Activated naive CD8-positive, alpha-beta T cell treated with anti-CD3 and anti-CD28 coated beads, Interleukin-2, amount 50 U/mL, for 16 hours (primary cell): Measurements from ENCODE around the gene FIG4.
"Not testable (repeated sequence)": the region's sequence is repeated elsewhere in the genome, so short reads cannot be mapped to it uniquely, and the experiment has no call there.

ENCODE experiments used
- DNase-seq: peaks from one replicate; pipeline ENCODE4 v3.0.0-alpha.2; 2020; ENCODE audit warnings: low read depth, low spot score

Gene FIG4

GRCh38 chr6:109760208-109760607, 69.1 kb downstream of the FIG4 start:
- DNase-seq = no peak

DNA sequence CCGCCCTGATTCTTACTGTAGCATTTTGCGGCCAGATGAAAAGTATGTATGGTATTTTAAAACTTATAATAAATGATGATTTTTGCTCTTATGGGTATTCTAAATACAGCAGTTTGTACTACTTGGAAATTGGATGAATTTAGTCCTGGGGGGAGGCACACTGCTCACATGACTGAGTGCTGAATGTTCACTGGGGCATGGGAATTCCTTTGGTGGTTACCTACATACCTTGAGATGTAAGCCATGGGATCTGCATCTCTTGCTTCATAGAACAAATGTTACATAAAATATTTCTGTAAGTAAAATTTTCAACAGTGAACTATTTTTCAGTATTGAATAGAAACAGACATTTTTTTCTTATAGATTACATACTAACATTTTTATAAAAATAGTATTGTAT, 71.1 kb downstream of the FIG4 start:
- no peak for DNase-seq

- DNase-seq = no peak
Observed at GRCh38 chr6:109762769-109763441, 71.8 kb downstream of the FIG4 start.

- DNase-seq = no peak
Observed at GRCh38 chr6:109766167-109766566, 75.1 kb downstream of the FIG4 start.

- DNase-seq = no peak
Observed at GRCh38 chr6:109767961-109768360, 76.9 kb downstream of the FIG4 start.

GRCh38 chr6:109768485-109768884, 77.4 kb downstream of the FIG4 start:
- no peak for DNase-seq

DNA sequence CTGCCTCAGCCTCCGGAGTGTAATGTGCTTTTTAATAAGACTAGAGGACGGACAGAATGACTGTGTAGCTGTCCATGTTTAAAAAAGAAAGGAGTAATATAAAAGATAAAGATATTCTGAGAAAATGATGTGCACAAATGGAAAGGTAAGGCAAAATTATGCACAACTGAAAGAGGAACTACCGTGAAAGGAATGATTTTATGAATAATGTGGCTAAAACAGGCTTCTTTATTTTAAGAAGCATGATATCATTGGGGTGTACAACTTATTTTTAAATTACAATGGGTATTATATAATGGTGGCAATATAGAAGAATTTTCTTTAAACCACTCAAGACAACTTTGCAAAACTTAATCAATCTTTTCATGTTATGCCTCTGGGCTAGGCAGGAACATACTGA, 78.1 kb downstream of the FIG4 start:
- DNase-seq = no peak

DNA sequence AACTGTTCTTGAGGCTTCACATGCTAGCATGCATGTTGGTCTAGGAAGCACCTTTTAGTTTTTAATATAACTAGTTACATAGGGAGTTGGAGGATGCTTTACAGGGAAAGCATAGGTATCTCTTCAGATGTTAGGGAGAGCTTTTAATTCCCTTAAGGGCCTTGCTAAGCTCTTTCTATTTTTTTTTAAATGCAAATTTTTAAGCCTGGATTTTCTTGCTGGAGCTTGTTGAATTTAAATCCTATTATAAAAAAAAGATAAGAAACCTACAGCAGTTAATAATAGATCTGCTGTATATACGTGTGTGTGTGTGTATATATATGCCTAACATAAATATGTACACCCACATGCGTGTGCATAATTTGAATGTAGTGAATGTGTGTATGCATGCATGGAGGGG, 79.0 kb downstream of the FIG4 start:
- DNase-seq = no peak

DNA sequence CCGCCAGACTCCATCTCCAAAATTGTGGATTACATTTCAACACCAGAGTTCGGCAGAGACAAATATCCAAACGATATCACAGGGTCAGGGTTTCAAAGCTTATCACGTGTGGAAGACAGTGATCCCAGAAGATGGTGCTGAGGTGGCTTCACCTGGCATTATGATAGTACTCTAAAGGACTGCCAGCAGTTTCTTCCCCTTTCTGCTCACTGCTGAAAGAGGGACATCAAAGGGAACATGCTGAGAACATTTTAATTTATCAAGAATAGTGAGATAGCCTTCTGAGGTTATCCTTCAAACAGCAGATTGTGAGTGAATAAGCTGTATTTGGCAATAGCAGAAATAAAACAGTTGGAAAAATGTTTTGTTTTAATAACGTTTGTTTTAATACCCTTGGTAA, 79.7 kb downstream of the FIG4 start:
- no peak for DNase-seq

DNA sequence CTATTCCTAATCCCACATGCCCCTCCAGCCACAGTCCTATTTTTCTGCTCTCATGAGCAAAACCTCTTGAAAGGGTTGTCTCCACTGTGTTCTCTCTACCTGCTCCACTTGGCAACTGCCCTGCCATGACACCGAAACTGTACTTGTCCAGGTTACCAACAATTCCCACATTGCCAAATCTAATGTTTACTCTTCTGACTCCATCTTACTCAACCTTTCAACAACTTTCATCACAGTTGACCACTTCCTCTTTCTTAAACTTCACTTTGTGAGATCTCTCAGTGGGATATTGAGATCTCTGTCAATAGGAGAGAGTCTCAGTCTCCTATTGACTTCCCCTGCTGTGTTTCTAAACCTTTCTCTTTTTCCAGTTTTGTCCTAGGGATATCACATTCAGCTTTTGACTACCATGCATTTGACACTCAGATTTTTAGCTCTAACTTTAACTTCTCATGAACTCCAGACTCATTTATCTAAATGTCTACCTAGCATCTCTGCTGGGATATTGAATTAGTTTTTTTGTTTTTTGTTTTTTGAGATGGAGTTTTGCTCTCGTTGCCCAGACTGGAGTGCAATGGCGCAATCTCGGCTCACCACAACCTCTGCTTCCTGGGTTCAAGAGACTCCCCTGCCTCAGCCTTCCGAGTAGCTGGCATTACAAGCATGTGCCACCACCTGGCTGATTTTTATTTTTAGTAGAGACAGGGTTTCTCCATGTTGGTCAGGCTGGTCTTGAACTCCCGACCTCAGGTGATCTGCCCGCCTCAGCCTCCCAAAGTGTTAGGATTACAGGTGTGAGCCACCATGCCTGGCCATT, 81.1 kb downstream of the FIG4 start:
- DNase-seq = not testable (repeated sequence)

GRCh38 chr6:109772883-109773431, 81.9 kb downstream of the FIG4 start:
- no peak for DNase-seq

- DNase-seq = no peak
Observed at GRCh38 chr6:109781001-109781400, 89.9 kb downstream of the FIG4 start.

- no peak for DNase-seq
Observed at GRCh38 chr6:109782491-109782999, 91.4 kb downstream of the FIG4 start.

DNA sequence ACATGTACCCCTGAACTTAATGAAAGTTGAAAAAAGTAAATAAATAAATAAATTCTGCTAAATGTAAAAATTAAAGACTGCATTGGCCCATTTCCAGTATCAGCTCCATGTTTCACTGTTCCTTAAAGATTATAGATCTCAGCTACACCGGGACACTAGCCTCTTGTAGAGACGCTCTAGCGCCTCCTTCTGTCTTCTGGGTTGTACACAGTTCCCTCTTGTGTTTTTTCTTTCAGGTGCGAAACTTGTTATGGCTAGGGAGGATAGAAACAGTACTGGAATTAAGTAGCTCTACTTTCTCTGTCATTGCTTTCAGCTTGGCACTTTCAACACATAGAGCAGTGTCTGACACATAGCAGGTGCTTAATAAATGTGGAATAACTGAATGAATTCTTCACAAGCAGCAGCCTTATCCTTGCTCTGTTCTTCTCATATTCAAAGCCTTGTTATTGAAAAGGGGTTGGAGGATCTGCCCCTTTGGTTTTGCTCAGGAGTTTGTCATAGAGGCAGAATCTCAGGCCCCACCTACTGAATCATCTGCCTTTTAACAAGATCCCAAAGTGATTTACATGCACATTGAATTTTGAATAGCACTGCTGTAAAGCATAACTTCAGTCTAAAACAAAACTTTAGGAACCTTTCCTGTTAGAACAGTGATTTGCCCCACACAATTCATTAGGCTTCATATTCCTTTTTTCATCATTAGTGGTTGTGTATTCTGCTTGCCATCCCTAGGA, 92.3 kb downstream of the FIG4 start:
- DNase-seq = no peak

DNA sequence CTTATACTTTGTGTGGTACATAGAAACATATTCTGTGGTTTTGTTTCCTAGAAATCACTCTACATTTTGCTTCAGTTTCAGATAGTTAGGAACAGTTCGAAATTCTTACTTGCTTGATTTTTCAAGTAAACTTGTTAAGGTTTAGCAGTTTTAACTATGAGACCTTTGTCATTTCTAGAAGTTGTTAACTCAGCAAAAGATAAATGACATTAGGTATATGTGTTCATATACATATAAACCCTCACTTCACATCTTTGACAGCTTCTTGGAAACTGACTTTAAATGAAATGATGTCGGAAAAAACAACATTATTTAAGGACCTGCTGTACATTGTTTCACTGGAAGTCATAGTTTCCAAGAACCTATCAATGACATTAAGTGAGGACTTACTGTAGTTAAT, 96.2 kb downstream of the FIG4 start:
- DNase-seq = no peak

DNA sequence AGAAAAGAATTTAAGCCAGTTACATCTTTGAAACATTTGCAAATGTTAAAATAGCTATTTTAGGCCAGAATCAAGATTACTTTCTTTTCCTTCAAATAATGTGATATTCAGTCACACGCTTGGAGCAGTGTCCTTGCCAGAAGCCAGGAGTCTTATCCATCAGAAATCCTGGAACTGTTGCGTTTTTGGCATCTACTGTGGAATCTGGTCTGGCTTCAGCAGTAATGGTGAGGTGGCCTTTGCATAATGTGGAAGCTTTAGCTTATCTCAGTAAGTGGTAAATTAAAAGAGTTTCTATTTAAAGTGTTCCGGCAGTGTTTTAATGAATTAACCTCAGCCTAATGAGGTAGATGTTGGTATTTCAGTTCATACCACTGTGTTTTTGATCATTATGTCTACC, 97.6 kb downstream of the FIG4 start:
- no peak for DNase-seq

DNA sequence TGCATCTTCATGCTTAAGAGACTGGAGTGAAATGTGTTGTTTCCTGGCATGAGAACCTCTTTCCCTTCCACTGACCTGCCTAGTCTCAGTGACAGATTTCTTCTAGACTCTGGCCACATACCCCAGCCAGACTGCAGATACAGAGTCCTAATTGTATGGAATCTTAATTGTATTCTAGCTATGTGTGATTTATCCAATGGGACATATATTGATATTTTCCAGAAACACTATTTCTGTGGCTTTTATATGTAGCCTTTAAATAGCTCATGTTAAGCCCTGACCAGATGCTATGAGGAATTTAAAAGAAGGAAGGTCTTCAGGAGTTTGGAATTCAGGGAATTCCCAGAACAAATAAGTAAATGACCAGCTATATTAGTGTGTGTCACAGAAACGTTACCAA, 99.0 kb downstream of the FIG4 start:
- DNase-seq = no peak

- DNase-seq = no peak
Observed at GRCh38 chr6:109791301-109791700, 100.2 kb downstream of the FIG4 start.

DNA sequence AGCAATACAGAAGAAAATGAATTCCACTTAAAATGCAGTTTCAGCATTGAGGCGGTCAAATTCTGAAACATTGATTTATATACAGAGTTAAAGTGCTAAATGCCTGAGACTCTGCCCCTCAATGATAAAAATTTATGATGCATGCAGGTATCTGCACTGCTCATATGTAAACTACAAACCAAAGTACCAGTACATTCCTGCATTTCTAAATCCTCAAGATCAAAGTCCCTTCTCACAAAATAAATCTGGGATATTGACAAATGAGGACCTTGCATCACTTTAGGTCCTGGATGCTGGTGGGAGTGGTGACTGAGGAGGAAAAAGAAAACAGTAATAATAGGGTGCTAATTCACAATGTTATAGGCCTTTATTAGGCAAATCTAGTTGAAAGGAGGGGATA, 101.9 kb downstream of the FIG4 start:
- no peak for DNase-seq

- no peak for DNase-seq
Observed at GRCh38 chr6:109793792-109794191, 102.7 kb downstream of the FIG4 start.

DNA sequence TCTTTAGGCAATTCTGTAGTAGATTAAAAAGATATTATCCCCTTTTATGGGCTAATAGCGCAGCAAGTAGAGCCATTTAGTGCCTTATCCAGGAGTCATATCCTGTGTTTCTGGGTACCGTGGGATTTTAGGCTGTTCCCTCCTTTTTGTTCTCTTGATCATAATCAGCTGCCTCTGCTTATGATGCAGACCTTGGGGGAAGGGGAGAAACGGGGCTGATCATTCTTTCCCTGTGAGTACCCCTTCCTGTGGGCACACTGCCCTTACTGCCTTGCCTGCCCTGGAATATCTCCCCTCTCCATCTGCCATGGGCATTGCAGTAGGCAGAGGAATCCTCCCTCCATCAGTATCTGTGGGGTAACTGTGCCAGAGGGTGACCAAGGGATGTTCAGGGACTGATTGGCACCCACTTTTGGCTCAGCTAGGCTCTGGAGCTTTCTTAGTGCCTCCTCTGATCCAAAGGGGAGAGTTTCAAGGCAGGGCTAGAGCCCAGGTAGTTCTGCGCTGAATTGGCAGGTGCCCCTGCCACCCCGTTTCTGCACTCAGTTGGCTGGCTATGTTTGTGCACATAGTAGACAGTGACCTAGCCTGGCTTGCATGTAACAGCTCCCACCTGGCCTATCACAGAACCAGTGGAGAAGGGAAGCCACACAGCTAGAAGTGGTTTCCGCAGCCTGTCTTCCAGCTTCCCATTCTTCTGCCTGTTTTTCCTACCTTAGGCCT, 103.3 kb downstream of the FIG4 start:
- DNase-seq = no peak
